Neural cell (in vitro differentiated cells): ENCODE results near the gene C5orf24. TPM values are rescaled to one million over a fixed set of nuclear protein-coding genes. Genes with fewer than 3 reads are reported as not detected.

Experiments
- H2AFZ ChIP-seq: fragments of 200-600, 300-800 bp; sonication (generic), shearing (Covaris generic); 2 replicates; pipeline ENCODE4 v1.6.0; 2014; ENCODE audit warnings: low read depth, mild to moderate bottlenecking, antibody characterized with exemption, low read length, moderate library complexity
- H3F3A ChIP-seq: fragments of 200-600 bp; shearing (Covaris generic); 2 replicates; pipeline ENCODE4 v1.6.1; 2016; ENCODE audit warnings: mild to moderate bottlenecking, moderate library complexity, mixed read lengths, antibody characterized with exemption, low read length; ENCODE audit not compliant: insufficient read depth, poor library complexity, severe bottlenecking
- H3K27ac ChIP-seq: fragments of 200-600, 300-800 bp; sonication (generic), shearing (Covaris generic); 2 replicates; pipeline ENCODE4 v1.5.1; 2014; ENCODE audit warnings: mild to moderate bottlenecking, low read length, moderate library complexity
- H3K27me3 ChIP-seq: fragments of 300-800, 200-600 bp; sonication (generic), shearing (Covaris generic); 2 replicates; pipeline ENCODE4 v1.6.0; 2014; ENCODE audit warnings: mild to moderate bottlenecking, low read depth, low read length, moderate library complexity; ENCODE audit not compliant: insufficient read depth
- H3K36me3 ChIP-seq: fragments of 300-800, 200-600 bp; sonication (generic), shearing (Covaris generic); 2 replicates; pipeline ENCODE4 v1.5.1; 2014; ENCODE audit warnings: mild to moderate bottlenecking, antibody characterized with exemption, low read length, moderate library complexity; ENCODE audit not compliant: insufficient read depth
- H3K4me2 ChIP-seq: fragments of 300-800, 200-600 bp; sonication (generic), shearing (Covaris generic); 2 replicates; pipeline ENCODE4 v1.6.0; 2014; ENCODE audit warnings: mild to moderate bottlenecking, low read length
- H3K4me3 ChIP-seq: fragments of 300-800, 200-600 bp; sonication (generic), shearing (Covaris generic); 2 replicates; pipeline ENCODE4 v1.5.1; 2014; ENCODE audit warnings: mild to moderate bottlenecking, low read length, moderate library complexity
- H3K79me2 ChIP-seq: fragments of 200-600 bp; shearing (Covaris generic); replicated peaks from 2 replicates; pipeline ENCODE4 v1.6.0; 2014; ENCODE audit warnings: mild to moderate bottlenecking, low read length, moderate library complexity; ENCODE audit not compliant: insufficient read depth
- H3K9ac ChIP-seq: fragments of 300-800, 200-600 bp; sonication (generic), shearing (Covaris generic); 2 replicates; pipeline ENCODE4 v1.6.1; 2016; ENCODE audit warnings: mild to moderate bottlenecking, low read length, mixed read lengths
- H3K9me2 ChIP-seq: fragments of 200-600 bp; shearing (Covaris generic); 2 replicates; pipeline ENCODE4 v1.6.1; 2016; ENCODE audit warnings: mild to moderate bottlenecking, low read length, mixed read lengths; ENCODE audit not compliant: insufficient read depth
- H3K9me3 ChIP-seq: fragments of 200-600, 300-800 bp; sonication (generic), shearing (Covaris generic); 2 replicates; pipeline ENCODE4 v1.6.1; 2016; ENCODE audit warnings: mild to moderate bottlenecking, mixed run types, low read length, moderate library complexity, mixed read lengths
- H4K20me1 ChIP-seq: fragments of 200-600 bp; shearing (Covaris generic); 2 replicates; pipeline ENCODE4 v1.6.1; 2016; ENCODE audit warnings: mild to moderate bottlenecking, mixed run types; ENCODE audit not compliant: insufficient read depth
- CTCF ChIP-seq: fragments of 450-650 bp; IDR thresholded peaks from 2 replicates; pipeline ENCODE4 v1.5.1; 2014; ENCODE audit warnings: antibody characterized with exemption, mild to moderate bottlenecking, moderate library complexity; ENCODE audit not compliant: poor library complexity, severe bottlenecking
- EP300 ChIP-seq: fragments of 450-650 bp; conservative IDR thresholded peaks from 2 replicates; pipeline ENCODE4 v1.6.1; 2014; ENCODE audit warnings: antibody characterized with exemption, mild to moderate bottlenecking, moderate library complexity; ENCODE audit not compliant: poor library complexity, severe bottlenecking
- EZH2 ChIP-seq: fragments of 200-600, 300-800 bp; shearing (Covaris generic), sonication (generic); IDR thresholded peaks from 2 replicates; pipeline ENCODE4 v1.6.1; 2014; ENCODE audit warnings: antibody characterized with exemption, low read length, borderline replicate concordance, mild to moderate bottlenecking; ENCODE audit not compliant: insufficient read depth, poor library complexity, severe bottlenecking
- MXI1 ChIP-seq: fragments of 450-650 bp; conservative IDR thresholded peaks from 2 replicates; pipeline ENCODE4 v1.6.1; 2014; ENCODE audit warnings: antibody characterized with exemption, mild to moderate bottlenecking; ENCODE audit not compliant: poor library complexity, severe bottlenecking
- POLR2AphosphoS5 ChIP-seq: IDR thresholded peaks from 2 replicates; pipeline ENCODE4 v1.6.1; 2012
- RAD21 ChIP-seq: fragments of 450-650 bp; conservative IDR thresholded peaks from 2 replicates; pipeline ENCODE4 v1.6.1; 2014; ENCODE audit warnings: antibody characterized with exemption, mild to moderate bottlenecking, moderate library complexity
- REST ChIP-seq: IDR thresholded peaks from 2 replicates; pipeline ENCODE4 v1.6.1; 2012; ENCODE audit warnings: borderline replicate concordance
- SMC3 ChIP-seq: fragments of 450-650 bp; conservative IDR thresholded peaks from 2 replicates; pipeline ENCODE4 v1.6.1; 2014; ENCODE audit warnings: antibody characterized with exemption, mild to moderate bottlenecking, moderate library complexity; ENCODE audit not compliant: poor library complexity
- TAF1 ChIP-seq: IDR thresholded peaks from 2 replicates; pipeline ENCODE4 v1.6.1; 2012; ENCODE audit warnings: low read depth
- polyA plus RNA-seq: library from polyadenylated mRNA; depleted of rRNA; stranded (reverse); fragments of >200 nt; gene quantifications from 2 replicates; pipeline ENCODE4 v1.2.3, GENCODE V29; 2014

The C5orf24 gene
- polyA plus RNA-seq, 1 donor from 2014 or later = 71.7 TPM

- H3K36me3 ChIP-seq = peaks cover 7% of the 10 kb centered on the region
- no peak for TF ChIP-seq EP300
- no peak for TF ChIP-seq REST
- TF ChIP-seq CTCF = no peak
- no peak for TF ChIP-seq SMC3
- TF ChIP-seq MXI1 = no peak
- no peak for TF ChIP-seq TAF1
- no peak for TF ChIP-seq EZH2
- TF ChIP-seq RAD21 = no peak
- no peak for TF ChIP-seq POLR2AphosphoS5
- no peaks in the 10 kb centered on the region for H3K27me3 ChIP-seq
- H3K27ac ChIP-seq = no peak overlapping the region
- H3K4me2 ChIP-seq = no peak overlapping the region
- peaks cover 3% of the 10 kb centered on the region for H3K79me2 ChIP-seq
- no peaks in the 10 kb centered on the region for H3K9me3 ChIP-seq
- H2AFZ ChIP-seq = no peak overlapping the region
- H4K20me1 ChIP-seq = no peaks in the 10 kb centered on the region
- H3K9me2 ChIP-seq = no peaks in the 10 kb centered on the region
- H3F3A ChIP-seq = no peaks in the 10 kb centered on the region
- no peak overlapping the region for H3K4me3 ChIP-seq
- no peak overlapping the region for H3K9ac ChIP-seq
Measured at GRCh38 chr5:134891473-134891872, 45.7 kb downstream of the C5orf24 start.

- Histone ChIP-seq H3K9ac (no peak overlapping the region), H3F3A (no peaks in the 10 kb centered on the region), H3K36me3 (peaks cover 7% of the 10 kb centered on the region), H3K4me2 (no peak overlapping the region), H3K27ac (no peak overlapping the region), H3K9me3 (no peaks in the 10 kb centered on the region), H3K9me2 (no peaks in the 10 kb centered on the region), H3K4me3 (no peak overlapping the region), H3K27me3 (no peaks in the 10 kb centered on the region), H3K79me2 (peaks cover 3% of the 10 kb centered on the region), H2AFZ (no peak overlapping the region), H4K20me1 (no peaks in the 10 kb centered on the region)
- TF ChIP-seq EP300 = no peak
- TF ChIP-seq MXI1 = no peak
- TF ChIP-seq TAF1 = no peak
- TF ChIP-seq EZH2 = no peak
- no peak for TF ChIP-seq CTCF
- no peak for TF ChIP-seq RAD21
- TF ChIP-seq REST = no peak
- no peak for TF ChIP-seq POLR2AphosphoS5
- TF ChIP-seq SMC3 = no peak
Measured at GRCh38 chr5:134892282-134892681, 46.5 kb downstream of the C5orf24 start.
